ENCODE results near the gene C16orf86.

GRCh38 chr16:67707210-67707609 is 40.6 kb downstream of the C16orf86 start:
- no peak for TF ChIP-seq CTCF (IDR thresholded peaks at IDR 0.05)
- no peak for TF ChIP-seq EP300 (IDR thresholded peaks at IDR 0.05)
- no peak for TF ChIP-seq POLR2AphosphoS5 (IDR thresholded peaks at IDR 0.05)
- no peak for TF ChIP-seq POLR2A (IDR thresholded peaks at IDR 0.05)
